ENCODE data around the gene LCP1.

The LCP1 gene

GRCh38 chr13:46142776-46143175, 39.2 kb downstream of the LCP1 start:
- no peaks in the 10 kb centered on the region for H3K27me3 ChIP-seq (ENCODE audit: insufficient read depth, low read length)
- H3K4me3 ChIP-seq (ENCODE audit: low read depth, low read length, poor library complexity, severe bottlenecking): no peak overlapping the region
- H3K9ac ChIP-seq (ENCODE audit: low read length): no peak overlapping the region
- H3K4me2 ChIP-seq (ENCODE audit: low read length): no peak overlapping the region
- H3F3A ChIP-seq (ENCODE audit: insufficient read depth, low read length): no peaks in the 10 kb centered on the region
- H3K36me3 ChIP-seq (ENCODE audit: insufficient read depth, low read length): peaks cover 95% of the 10 kb centered on the region
- H3K4me1 ChIP-seq (ENCODE audit: insufficient read depth, low read length, severe bottlenecking): no peaks in the 10 kb centered on the region
- no peaks in the 10 kb centered on the region for H3K79me2 ChIP-seq (ENCODE audit: insufficient read depth, low read length)
- no peak overlapping the region for H2AFZ ChIP-seq (ENCODE audit: low read length)
- no peak overlapping the region for H3K27ac ChIP-seq (ENCODE audit: low read depth, low read length, poor library complexity, severe bottlenecking)
- H4K20me1 ChIP-seq (ENCODE audit: insufficient read depth, low read length): no peaks in the 10 kb centered on the region
- no peak for TF ChIP-seq EZH2 (IDR thresholded peaks at IDR 0.05; ENCODE audit: borderline replicate concordance, low read length)
- TF ChIP-seq CTCF (IDR thresholded peaks at IDR 0.05; ENCODE audit: low read length): no peak
- no peaks in the 10 kb centered on the region for H3K9me3 ChIP-seq (ENCODE audit: low read length)
- H3K9me2 ChIP-seq (ENCODE audit: low read depth, low read length): no peaks in the 10 kb centered on the region

- H3K4me3 ChIP-seq (ENCODE audit: low read depth, low read length, poor library complexity, severe bottlenecking): no peak overlapping the region
- no peaks in the 10 kb centered on the region for H4K20me1 ChIP-seq (ENCODE audit: insufficient read depth, low read length)
- H3K4me1 ChIP-seq (ENCODE audit: insufficient read depth, low read length, severe bottlenecking): no peaks in the 10 kb centered on the region
- TF ChIP-seq CTCF (IDR thresholded peaks at IDR 0.05; ENCODE audit: low read length): no peak
- TF ChIP-seq EZH2 (IDR thresholded peaks at IDR 0.05; ENCODE audit: borderline replicate concordance, low read length): no peak
- H3K36me3 ChIP-seq (ENCODE audit: insufficient read depth, low read length): peaks cover 99% of the 10 kb centered on the region
- H3K9me2 ChIP-seq (ENCODE audit: low read depth, low read length): no peaks in the 10 kb centered on the region
- H3K27ac ChIP-seq (ENCODE audit: low read depth, low read length, poor library complexity, severe bottlenecking): no peak overlapping the region
- no peaks in the 10 kb centered on the region for H3K9me3 ChIP-seq (ENCODE audit: low read length)
- H2AFZ ChIP-seq (ENCODE audit: low read length): no peak overlapping the region
- H3K27me3 ChIP-seq (ENCODE audit: insufficient read depth, low read length): no peaks in the 10 kb centered on the region
- H3K4me2 ChIP-seq (ENCODE audit: low read length): no peak overlapping the region
- no peaks in the 10 kb centered on the region for H3K79me2 ChIP-seq (ENCODE audit: insufficient read depth, low read length)
- H3K9ac ChIP-seq (ENCODE audit: low read length): no peak overlapping the region
- H3F3A ChIP-seq (ENCODE audit: insufficient read depth, low read length): no peaks in the 10 kb centered on the region
Measured at GRCh38 chr13:46140044-46140443, 41.9 kb downstream of the LCP1 start.

- no peak for TF ChIP-seq EZH2 (IDR thresholded peaks at IDR 0.05; ENCODE audit: borderline replicate concordance, low read length)
- TF ChIP-seq CTCF (IDR thresholded peaks at IDR 0.05; ENCODE audit: low read length): no peak
- H3K9ac ChIP-seq (ENCODE audit: low read length): no peak overlapping the region
- H3K4me3 ChIP-seq (ENCODE audit: low read depth, low read length, poor library complexity, severe bottlenecking): no peak overlapping the region
- no peaks in the 10 kb centered on the region for H3K27me3 ChIP-seq (ENCODE audit: insufficient read depth, low read length)
- H3K79me2 ChIP-seq (ENCODE audit: insufficient read depth, low read length): no peaks in the 10 kb centered on the region
- no peak overlapping the region for H3K4me2 ChIP-seq (ENCODE audit: low read length)
- no peaks in the 10 kb centered on the region for H3K9me3 ChIP-seq (ENCODE audit: low read length)
- no peaks in the 10 kb centered on the region for H4K20me1 ChIP-seq (ENCODE audit: insufficient read depth, low read length)
- H2AFZ ChIP-seq (ENCODE audit: low read length): no peak overlapping the region
- H3K9me2 ChIP-seq (ENCODE audit: low read depth, low read length): no peaks in the 10 kb centered on the region
- H3K36me3 ChIP-seq (ENCODE audit: insufficient read depth, low read length): peaks cover 98% of the 10 kb centered on the region
- H3K4me1 ChIP-seq (ENCODE audit: insufficient read depth, low read length, severe bottlenecking): no peaks in the 10 kb centered on the region
- H3F3A ChIP-seq (ENCODE audit: insufficient read depth, low read length): no peaks in the 10 kb centered on the region
- no peak overlapping the region for H3K27ac ChIP-seq (ENCODE audit: low read depth, low read length, poor library complexity, severe bottlenecking)
Measured at GRCh38 chr13:46137627-46138317, 44.2 kb downstream of the LCP1 start.
